Activated T-helper 1 cell treated with anti-CD3 and anti-CD28 coated beads, Interleukin-2, amount 50 U/mL, for 16 hours (primary cell): ENCODE data around the gene RREB1.

Experiments used
- DNase-seq, 2 donors: peaks; one replicate each; pipeline ENCODE4 v3.0.0-alpha.2; 2020; ENCODE audit warnings: low read depth in 1 of 2, low spot score in 1 of 2

Gene RREB1

DNA sequence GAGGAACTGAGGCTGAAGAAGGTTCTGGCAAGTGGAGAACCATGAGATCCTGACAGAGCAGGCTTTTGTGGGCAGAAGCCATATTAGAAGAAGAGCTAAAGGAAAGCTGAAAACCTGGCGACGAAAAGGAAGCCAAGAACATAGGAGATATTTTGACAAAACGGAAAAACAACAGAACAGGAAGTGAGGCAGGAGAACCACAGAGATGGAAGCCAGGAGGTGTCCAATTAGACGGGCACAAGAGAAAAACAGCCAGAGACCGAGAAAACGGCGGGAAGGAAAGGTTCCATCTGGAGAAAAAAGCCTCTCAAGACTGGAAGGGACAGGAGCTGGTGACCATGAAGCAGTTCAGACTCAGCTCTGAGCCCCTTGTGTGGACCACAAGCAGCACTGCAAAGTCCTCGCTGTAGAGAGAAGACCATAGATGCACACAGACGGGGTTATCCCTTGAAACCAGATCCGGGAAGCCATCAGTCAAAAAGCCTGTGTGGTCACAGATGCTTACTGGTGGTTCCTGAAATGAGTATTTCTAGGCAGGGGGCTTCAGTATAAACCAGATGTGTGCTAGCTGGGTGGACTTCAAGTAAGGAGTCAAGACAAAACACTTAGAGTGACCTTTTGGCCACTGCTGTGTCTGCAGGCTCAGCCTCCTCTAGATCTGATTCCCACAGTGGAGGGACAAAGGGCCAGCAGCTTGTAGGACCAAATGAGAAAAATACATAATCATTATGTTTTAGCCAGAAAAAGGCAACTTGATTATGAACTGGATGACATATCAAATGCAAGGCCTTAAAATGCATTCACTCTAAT, 174.5 kb downstream of the RREB1 start:
- no peak for DNase-seq

DNA sequence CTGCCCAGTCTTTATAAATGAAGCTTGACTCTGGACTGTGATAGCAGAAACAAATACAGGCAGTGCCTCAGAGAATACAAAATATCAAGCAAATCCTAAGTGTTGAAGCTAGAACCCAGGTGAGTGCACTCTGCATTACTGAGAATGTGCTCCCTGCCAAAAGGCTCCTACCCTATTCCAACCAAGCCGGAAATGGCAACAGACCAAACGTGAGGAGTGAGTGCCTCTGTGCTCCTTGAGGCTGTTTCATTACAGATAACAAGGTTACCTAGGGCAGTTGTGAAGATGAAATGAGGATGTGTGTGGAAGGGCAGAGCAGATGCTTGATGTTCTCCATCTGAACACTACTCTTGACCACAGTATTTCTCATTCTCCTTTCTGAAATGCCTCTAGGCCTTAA, 175.9 kb downstream of the RREB1 start:
- DNase-seq: no peak

DNA sequence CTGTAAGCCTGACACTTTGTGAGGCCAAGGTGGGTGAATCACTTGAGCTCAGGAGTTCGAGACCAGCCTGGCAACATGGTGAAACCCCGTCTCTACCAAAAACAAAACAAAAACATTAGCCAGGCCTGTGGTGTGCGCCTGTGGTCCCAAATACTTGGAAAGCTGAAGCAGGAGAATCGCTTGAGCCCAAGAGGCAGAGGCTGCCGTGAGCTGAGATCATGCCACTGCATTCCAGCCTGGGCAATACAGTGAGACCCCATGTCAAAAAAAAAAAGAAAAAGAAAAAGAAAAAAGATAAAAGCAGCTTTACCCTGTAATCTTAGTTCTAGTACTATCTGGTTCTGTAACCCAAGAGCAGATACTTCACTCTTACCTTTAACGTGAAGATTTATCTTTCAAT, 177.7 kb downstream of the RREB1 start:
- no peak for DNase-seq

DNA sequence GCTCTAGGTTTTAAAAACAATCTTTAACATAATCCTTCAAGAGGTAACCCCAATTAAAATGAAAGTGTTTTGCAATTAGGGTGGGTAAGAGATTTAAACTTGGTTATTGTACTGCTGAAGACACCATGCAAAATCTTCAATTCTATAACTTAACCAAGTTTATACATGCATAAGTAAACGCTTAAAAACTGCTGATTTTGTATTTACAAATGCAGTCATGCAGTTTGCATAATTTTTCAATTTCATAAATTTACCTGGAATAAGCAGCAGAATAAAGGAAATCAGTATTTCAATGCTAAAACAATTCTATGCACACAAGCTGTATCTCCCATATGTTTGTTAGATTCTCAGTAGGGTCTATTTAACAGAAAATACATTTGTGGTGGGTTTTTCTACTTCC, 182.3 kb downstream of the RREB1 start:
- DNase-seq: no peak

DNA sequence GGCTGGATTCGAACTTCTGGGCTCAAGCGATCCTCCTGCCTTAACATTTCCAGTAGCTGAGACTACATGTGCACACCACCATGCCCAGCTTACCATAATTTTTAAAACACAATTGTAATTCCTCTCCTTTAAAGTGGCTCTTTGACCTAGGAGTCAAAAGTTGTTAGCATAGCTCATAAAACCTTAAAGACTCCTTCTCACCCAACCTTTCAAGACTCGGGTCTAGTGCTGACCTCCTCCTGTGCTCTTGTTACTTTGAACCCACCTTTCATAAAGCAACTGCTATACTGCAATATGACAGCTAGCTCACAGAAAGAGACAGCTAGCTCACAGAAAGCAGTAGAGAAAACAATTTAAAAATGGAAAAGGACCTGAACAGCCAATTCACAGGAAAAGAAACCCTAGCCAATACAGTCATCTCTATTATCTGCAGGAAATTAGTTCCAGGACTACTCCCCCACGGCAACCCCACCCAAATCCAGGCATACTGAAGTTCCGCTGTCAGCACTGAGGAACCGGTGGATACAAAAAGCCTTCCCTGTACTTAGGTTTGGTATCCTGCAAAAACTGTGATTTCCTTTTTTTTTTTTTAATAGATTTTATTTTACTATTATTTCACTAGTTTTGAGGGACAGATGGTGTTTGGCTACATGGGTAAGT, 185.0 kb downstream of the RREB1 start:
- DNase-seq: no peak

DNA sequence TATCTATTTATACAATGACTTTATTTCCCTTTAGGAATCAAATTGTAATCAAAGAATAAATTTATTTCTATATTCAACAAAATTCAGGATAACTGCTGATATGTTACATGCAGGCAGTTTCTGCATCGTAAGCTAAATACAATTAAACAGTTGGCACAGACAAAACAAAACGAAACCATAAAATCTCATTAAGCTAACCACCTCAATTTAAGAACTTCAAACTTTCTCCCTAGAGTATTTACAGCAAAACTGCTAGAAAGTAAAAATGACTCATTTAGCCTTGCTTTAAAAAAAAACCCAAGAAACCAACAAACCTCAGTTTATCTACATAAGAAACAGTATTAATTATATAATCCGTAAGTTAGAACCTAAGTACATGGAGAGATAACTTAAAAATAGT, 188.2 kb downstream of the RREB1 start:
- DNase-seq: no peak

DNA sequence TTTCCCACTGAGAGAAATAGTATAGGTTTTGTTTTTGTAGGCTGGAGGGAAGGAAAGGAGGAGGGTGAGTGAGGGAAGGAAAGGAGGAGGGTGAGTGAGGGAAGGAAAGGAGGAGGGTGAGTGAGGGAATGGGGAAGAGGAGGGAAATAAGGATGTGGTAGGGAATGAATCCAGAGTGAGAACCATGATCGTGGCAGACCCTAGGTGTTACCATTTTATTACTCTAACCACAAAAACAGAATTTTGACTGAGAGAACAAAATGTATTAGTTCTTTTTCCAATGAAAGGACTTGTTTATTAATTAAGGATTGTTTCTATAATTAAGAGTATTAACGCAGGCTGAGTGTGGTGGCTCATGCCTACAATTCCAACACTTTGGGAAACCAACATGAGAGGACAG, 188.8 kb downstream of the RREB1 start:
- no peak for DNase-seq

DNA sequence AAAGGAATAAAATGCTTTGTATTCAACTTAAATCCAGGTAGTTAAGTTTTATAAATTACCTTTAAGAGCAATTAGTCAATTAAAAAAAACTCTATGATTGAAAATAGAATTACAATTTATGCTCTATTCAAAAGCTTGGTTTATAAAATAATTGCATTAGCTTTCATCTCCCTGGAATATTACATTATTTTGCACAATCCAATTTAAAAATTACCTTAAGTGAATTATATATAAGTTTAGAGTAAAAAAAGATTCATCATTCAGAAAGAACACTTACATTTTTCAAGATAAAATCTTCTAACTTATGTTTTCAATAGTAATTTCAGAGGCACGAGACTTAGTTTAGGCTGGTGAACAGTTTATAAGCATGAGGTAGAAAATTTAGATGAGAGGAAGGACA, 190.4 kb downstream of the RREB1 start:
- DNase-seq: no peak

DNA sequence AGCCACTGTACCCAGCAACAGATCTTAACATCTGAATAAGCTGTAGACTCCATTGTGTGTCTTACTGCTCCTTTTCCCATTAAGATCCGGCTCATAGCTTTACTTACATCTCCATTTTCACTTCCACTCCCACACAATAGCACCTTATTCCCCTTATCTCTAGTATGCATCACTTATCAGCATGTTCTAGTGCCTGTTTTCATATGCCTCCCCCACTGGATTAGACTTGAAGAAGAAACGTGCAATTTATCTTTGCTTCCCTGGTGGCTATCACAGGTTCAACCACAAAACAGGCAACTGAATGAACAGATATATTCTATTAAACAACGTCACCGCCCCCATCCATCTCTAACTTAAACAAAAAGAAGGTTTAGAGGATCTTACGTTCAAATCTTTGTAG, 193.2 kb downstream of the RREB1 start:
- no peak for DNase-seq
